Sigmoid colon (tissue), 4 donors: ENCODE results near the gene NEAT1.

Source experiments
- CTCF ChIP-seq, 4 experiments: fragments of 450-650 bp in 3 of 4; fragments of 200-600 bp in 1 of 4; IDR thresholded peaks; one replicate each; pipeline ENCODE4 v1.5.1; 2016 to 2019; ENCODE audit warnings: antibody characterized with exemption in 4 of 4, mild to moderate bottlenecking in 3 of 4, moderate library complexity in 2 of 4
- POLR2A ChIP-seq, 2 donors: fragments of 450-650 bp; IDR thresholded peaks; one replicate each; pipeline ENCODE4 v1.6.1; 2016; ENCODE audit warnings: antibody characterized with exemption in 2 of 2, mild to moderate bottlenecking in 2 of 2, moderate library complexity in 2 of 2
- POLR2AphosphoS5 ChIP-seq, 4 donors: sonication (generic); formaldehyde crosslinking; IDR thresholded peaks; one replicate each; pipeline ENCODE4 v1.6.1; 2017; ENCODE audit warnings: antibody characterized with exemption in 4 of 4

GRCh38 chr11:65442842-65443331 is 20.3 kb downstream of the NEAT1 start:
- TF ChIP-seq CTCF (IDR thresholded peaks at IDR 0.05) (no peak), POLR2A (IDR thresholded peaks at IDR 0.05) (peak in 1 of 2 donors; percentile 2), POLR2AphosphoS5 (IDR thresholded peaks at IDR 0.05) (peak in 3 of 4 donors; percentile 40 to 69 (median 60))
